Skin epidermis (tissue), 12 donors: ENCODE results near the gene ACSS1.

Source experiments
- H3K27ac ChIP-seq, 21 experiments: fragments of 200-600 bp; sonication (generic) in 11 of 21; one replicate each; pipeline ENCODE4 v1.5.0; 2020; ENCODE audit warnings: mild to moderate bottlenecking in 3 of 21, inconsistent platforms in 2 of 21, moderate library complexity in 2 of 21
- H3K4me3 ChIP-seq, 7 experiments: fragments of 200-600 bp; sonication (generic) in 2 of 7; one replicate each; pipeline ENCODE4 v1.5.0; 2020; ENCODE audit warnings: inconsistent platforms in 2 of 7, mild to moderate bottlenecking in 2 of 7, moderate library complexity in 1 of 7

Gene ACSS1

DNA sequence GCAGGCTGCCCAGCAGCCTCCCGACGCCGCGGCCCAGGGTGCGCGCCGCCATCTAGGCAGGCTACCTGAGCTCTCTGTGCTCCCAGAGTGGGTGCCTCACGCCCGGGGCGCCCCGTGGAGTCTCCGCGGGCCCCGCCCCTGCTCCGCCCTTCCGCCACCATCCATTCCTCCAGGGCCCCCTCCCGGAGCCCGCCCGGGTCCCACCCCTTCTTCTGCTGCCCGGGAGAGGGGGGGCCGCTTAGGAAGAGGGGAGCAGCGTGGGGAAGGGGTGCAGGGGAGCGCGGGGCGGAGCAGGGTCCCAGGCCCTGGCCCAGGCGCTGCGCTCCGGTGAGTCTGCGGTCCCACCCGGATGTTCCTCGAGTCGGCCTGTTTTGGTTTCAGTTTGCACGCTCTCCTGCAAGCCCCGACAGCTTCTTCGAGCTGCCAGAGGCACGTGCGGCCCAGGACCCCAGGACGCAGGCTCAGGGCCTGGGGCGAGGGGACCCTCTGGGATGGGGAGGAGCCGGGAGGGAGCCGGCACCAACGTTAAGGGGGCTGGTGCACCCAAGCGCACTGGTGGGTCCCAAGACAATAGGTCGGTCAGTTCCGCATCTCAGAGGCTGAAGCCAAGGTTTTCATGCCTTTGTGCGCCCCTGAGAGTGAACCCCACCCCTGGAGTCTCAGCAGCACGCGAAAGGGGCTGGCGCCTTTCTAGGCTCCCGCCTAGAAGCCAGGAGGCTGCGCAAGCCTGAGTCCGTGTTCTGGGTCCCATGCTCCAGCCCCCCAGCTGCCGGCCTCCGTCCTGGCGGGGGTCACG, at the start of gene ACSS1:
TSS of gene ACSS1 (minus strand) at position 89 of the 796 bp plus-strand sequence. CDS start at position 52, 37 bp downstream.
- Histone ChIP-seq H3K4me3 (peak within 1 kb of the TSS; percentile 60 to 89 (median 71)), H3K27ac (peak within 1 kb of the TSS; percentile 69 to 95 (median 89))

DNA sequence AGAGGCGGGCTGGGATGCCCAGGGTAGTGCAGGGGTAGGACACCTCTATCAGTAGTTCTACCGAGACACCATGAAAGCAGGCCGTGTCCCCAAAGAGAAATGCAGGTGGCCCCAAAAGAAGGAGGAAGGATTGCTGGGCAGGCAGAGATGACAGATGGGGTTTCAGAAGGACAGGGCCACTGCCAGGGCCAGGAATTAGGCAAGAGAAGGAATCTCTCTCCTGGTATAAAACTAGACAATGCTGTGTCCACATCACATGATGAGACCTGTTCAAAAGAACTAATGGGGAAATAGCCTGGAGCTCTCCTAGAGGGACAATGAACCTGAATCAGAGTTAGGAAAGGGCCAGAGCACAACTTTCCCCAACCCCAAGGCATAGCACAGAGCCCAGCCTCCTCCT, 45.6 kb upstream of the ACSS1 start:
- no peak overlapping the region for H3K27ac ChIP-seq
- H3K4me3 ChIP-seq: no peak overlapping the region

DNA sequence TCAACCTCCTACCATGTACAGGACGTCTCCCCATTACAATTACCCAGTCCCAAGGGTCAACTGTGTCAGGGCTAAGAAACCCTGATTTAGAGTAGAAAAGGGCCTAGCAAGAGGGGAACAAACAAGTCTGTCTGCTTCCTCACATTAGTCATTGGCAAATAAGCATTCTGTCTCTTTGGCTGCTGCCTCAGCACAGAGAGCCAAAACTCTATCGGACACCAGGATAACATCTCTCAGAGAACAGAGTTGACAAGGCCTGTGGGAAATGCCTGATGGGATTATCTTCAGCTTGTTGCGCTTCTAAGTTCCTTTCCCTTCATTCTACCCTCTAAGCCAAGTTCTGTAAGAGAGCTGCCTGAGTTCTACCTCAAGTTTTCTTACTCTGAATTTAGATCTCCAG, 43.0 kb upstream of the ACSS1 start:
- no peak overlapping the region for H3K27ac ChIP-seq
- H3K4me3 ChIP-seq: no peak overlapping the region

DNA sequence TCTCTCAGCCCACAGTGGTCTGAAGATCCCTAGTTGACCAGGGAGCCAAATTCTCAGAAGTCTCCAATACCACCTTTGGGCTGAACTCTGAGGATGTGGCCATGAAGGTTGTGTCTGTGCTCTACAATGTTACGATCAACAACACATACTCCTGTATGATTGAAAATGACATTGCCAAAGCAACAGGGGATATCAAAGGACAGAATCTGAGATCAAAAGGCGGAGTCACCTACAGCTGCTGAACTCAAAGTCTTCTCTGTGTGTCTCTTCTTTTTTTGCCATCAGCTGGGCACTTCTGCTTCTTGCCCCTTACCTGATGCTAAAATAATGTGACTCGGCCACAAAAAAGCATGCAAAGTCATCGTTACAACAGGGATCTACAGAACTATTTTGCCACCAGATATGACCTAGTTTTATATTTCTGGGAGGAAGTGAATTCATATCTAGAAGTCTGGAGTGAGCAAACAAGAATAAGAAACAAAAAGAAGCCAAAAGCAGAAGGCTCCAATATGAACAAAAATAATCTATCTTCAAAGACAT, 41.7 kb upstream of the ACSS1 start:
- Histone ChIP-seq H3K27ac (no peak overlapping the region), H3K4me3 (no peak overlapping the region)

DNA sequence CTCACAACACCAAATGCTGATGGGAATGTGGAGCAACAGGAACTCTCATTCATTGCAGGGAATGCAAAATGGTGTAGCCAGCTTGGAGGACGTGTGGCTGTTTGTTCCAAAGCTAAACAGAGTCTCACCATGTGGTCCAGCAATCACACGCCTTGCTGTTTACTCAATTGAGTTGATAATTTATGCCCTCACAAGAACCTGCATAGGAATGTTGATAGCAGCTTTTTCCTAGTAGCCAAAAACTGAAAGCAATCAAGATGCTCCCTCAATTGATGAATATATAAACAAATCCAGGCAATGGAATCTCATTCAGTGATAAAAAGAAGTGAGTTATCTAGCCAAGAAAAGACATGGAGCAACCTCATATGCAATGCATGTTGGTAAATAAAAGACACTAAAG, 39.6 kb upstream of the ACSS1 start:
- no peak overlapping the region for H3K4me3 ChIP-seq
- no peak overlapping the region for H3K27ac ChIP-seq

DNA sequence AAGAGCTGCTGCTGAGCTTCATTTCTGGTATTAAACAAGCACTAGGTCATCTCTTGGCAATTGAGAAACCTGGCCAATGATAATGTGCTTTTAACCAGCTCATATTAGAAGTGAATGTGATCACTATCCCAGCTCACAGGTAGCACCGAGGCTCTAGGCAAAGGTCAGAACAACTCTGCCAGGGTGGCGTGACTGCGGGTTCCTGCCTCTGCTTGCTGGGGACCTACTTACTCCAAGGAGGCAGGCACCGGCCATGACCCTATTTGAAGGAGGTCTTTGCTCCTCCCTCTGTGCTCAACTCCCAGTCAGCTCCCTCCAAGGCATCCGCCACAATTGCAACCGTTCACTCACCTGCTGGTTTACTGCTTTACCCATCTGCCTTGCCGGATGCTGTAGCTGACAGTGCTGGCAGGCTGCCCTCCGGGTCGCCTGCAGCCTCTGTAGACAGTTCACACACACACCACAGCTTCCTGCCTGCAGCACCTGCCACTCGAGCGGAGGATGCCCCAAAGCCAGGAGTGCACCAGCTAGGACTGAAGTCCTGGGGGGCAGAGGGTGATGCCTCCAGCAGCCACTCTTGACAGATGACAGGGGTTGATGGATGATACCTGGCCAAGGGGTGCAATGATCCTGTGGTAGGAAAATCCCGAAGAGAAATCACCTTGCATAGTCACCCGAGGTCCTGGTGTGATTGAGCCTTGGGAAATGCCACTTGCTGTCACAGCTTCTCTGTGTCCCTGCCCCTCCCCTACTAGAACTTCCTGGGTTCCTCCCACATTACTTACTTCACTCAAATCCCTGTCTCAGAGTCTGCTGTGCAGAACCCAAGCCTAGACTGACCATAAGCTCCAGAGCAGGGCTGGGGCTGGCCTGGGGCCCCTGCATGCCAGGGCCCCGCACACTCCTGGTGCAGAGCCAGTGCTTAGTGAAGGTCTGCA, 32.8 kb upstream of the ACSS1 start:
- Histone ChIP-seq H3K4me3 (no peak overlapping the region), H3K27ac (peak overlapping the region in 6 of 21 experiments; percentile 1 to 69 (median 28))

DNA sequence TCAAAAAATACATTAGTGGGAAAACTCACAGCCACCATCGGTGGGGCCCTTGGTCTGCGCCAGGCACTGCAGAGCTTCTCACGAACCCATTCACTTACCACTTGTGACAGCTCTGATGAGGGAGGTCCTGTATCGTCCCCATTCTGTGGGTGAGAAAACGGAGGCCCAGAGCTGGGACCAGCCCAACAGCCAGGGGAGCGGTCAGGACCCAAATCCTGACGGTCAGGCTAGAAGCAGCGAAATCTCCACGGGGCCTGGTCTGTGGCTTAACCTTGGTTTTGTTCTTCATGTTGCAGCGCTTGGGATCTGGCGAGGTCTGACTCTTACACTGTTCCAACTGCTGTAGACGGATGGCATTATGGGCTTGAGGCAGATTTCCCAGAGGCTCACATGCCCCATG, 31.7 kb upstream of the ACSS1 start:
- no peak overlapping the region for H3K4me3 ChIP-seq
- peak overlapping the region in 2 of 21 experiments; percentile 29 to 32 for H3K27ac ChIP-seq

DNA sequence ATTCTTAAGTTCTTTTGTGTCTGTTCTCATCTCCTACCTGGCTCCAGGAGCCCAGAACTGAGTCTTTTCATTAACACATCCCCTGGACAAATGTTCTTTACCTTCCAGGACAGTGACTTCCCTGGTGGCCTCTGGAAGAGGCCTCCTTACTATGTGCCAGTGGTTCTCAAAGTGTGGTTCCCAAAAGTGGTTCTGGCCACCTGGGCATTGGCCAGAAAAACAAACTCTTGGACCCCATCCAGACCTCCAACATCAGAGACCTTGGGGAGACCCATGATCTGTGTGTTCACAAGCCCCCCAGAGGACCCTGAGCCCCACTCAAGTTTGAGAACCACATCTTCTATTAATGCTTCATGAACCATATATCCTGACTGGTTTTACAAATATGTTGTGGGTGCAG, 31.2 kb upstream of the ACSS1 start:
- H3K4me3 ChIP-seq: no peak overlapping the region

DNA sequence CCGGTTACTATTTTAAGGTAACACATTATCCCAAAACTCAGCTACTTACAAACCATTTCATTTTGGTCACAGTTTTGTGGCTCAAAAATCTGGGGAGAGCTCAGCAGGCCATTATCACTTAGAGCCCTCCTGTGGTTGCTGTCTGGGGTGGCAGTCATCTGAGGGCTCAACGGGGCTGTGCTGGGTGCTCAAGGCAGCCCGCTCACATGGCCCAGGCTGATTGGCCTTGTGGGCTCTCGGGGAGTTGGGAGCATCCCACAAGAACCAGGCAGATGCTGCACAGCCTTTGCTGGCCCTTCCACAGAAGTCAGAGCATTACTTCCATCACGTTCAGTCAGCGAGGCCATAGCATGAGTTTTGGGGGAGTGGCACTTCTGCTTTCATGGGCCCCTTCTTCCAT, 30.3 kb upstream of the ACSS1 start:
- Histone ChIP-seq H3K27ac (no peak overlapping the region), H3K4me3 (no peak overlapping the region)

More for the DNA sequence above, 31.2 kb upstream of the ACSS1 start:
- H3K27ac ChIP-seq: no peak overlapping the region

DNA sequence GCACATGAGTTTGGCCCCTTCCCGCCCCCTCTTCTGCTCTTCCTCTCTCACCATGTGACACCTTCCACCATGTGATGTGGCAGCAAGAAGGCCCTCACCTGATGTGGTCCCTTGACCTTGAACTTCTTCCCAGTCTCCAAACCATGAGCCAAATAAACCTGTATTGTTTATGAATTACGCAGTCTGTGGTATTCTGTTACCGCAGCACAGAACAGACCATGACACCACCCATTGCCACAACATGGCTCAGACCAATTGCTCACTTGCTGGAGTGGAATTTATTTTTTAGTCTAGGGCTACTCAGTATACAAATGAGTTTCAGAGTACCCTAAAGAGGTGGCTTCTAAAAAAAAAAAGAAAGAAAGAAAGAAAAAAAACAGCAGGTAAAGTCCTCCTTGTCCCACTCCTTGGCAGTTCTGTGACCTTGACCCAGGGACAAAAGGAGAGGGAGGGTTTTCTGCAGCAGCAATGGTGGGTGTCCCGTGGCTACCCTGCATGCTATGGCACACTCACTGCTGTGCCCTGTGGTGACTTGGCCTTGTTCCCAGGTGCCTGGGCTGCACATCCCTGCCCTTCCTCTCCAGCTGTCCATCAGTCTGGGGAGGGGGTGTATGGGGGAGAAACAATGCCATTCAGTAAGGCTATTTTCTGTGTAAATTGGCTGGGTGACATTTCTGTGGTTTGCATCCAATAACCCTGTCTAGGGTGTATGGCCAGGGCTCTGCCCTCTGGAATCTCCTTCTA, 29.4 kb upstream of the ACSS1 start:
- Histone ChIP-seq H3K27ac (no peak overlapping the region), H3K4me3 (no peak overlapping the region)

DNA sequence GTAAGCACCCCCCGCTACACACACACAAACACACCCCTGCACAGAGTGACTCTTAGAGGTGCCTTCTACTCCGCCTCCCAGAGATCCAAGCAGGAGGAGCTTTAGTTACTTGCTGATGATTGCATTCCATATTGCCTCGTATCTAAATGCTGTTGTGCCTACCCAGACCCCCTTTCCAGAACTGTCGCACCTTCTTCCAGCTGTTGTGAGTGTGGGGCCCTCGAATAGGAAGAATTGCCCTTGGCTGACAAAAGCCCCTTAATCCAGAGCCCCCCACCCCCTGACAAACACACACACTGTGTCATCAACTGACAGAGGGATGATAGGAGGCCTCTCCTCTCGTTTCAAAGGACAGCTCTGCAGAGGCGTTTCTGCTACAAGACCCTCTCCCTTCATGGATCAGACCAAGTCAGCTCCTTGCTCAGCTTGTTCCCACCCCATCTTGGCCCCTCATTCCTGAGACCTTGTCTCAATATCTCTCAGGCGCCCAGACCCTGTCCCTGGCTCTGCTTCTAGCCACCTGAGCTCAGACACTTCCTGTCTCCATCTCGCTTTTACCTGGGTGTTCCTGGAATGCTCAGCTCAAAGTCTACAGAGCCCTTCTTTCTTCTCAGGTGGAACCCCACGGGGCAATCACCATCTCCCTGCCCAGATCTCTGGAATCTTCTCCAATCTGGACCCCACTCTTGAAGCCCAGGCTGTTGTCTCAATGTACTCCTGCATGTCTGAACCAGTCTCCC, 28.0 kb upstream of the ACSS1 start:
- no peak overlapping the region for H3K4me3 ChIP-seq
- H3K27ac ChIP-seq: no peak overlapping the region

DNA sequence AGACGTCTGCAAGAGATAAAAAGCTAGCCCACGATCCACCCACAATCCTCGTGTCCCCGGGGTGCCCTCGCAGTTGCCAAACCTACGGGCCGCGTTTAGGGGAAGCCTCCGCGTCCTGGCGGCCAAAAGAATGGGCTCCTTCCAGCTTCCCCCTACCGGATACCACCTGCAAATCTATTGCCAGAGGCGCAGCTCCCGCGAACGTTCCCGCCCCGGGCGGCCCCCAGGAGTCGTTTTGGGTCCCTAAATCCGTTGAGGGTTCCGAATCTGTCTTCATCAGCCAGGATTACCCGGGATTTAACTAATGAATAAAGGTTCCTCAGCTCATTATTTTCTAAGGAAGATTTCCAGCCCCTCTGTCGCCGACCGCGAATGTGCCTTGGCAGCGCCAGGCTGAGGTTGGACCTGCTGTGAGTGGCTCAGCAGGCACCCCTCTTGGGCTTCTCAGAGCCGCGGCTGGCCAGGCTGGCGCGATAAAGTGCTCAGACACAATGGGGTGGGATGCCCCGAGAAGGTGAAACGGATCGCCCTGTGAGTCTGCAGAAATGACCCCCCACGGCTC, 26.8 kb upstream of the ACSS1 start:
- H3K4me3 ChIP-seq: peak overlapping the region in 1 of 7 experiments; percentile 1
- no peak overlapping the region for H3K27ac ChIP-seq

DNA sequence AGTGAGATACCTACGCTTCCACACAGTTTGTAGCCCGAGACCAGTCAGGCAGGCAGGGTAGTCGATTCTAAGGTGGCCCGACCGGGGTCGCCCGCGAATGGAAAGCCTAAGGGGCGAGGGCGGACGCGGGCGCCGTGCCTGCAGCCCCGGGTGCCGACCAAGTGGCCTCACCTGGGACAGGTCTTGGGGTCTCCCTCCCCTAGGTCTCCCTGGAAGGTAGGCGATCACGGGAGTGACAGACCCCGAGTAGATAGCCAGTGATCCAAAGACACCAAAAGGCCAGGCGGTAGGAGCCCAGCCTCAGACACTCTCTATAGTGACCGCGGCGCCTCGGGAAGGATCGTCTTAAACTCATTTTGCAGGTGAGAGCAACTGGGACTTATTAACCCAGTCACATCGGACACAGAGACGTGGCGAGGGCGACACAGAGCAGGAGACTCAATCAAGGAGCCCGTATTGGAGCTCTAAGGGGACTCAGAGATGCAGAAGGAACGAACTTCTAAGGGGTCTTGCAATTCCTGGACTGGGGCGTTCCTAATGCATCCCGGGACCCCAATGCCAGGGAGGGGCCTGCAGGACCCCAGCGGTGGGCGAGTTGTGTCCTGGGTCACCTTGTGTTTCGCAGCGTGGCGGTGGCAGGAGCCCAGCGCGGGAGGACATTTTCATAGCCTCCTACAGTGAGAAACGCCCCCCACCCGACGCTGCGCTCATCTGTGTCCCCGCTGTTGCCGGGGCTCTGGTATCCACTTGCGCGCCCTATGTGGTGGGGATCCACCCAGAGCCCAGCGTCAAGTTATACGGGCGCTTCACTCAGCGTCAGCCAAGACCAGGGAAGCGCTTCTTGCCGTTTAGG, 26.1 kb upstream of the ACSS1 start:
- H3K4me3 ChIP-seq: peak overlapping the region in 1 of 7 experiments; percentile 1
- H3K27ac ChIP-seq: no peak overlapping the region

DNA sequence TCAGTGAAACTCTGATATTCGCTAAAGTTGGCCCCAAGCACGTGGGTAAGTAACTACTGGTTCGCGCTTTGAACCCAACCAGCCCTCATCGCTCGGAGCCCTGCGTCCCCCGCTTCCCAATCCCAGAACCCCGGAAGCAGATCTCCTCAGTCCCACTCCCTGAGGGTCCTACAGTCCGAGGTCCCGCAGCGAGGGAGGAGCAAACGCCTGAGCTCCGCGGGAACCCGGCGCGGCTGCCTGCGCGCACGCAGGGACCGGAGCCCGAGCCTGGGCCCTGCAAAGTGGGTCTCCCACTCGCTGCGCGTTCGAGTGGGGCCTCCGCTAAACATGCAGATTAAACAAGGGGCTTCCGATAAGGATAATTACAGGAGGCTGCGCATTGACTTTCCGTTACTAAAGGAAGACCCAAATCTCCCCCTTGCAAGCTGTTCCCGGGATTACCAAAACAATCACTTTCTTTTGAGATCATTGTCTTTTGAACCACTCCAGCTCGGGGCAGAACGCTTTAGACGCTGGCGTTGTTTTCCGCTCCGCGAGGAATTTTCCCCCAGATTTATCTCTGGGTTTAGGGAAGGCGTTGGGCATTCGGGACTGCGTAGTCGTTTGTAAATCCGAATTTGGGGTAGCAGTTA, 25.3 kb upstream of the ACSS1 start:
- H3K4me3 ChIP-seq: no peak overlapping the region
- no peak overlapping the region for H3K27ac ChIP-seq

DNA sequence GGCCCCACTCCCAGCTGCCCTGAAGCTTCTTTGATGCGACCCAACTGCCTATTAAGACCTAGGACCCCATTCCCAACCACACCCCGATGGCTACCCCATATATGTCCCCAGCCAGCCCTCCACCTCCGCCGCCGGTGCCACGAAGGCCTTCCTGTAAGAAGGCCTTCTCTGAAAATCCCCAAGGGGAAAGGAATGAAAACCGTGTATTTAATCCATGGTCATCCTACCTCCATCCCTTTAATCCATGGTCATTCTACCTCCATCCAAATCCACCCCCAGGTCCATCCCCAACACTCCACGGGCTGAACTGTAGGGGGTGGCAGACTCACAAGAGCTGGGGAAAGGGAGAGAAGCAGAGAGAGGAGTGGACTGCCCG, 24.5 kb upstream of the ACSS1 start:
- no peak overlapping the region for H3K27ac ChIP-seq
- H3K4me3 ChIP-seq: no peak overlapping the region

DNA sequence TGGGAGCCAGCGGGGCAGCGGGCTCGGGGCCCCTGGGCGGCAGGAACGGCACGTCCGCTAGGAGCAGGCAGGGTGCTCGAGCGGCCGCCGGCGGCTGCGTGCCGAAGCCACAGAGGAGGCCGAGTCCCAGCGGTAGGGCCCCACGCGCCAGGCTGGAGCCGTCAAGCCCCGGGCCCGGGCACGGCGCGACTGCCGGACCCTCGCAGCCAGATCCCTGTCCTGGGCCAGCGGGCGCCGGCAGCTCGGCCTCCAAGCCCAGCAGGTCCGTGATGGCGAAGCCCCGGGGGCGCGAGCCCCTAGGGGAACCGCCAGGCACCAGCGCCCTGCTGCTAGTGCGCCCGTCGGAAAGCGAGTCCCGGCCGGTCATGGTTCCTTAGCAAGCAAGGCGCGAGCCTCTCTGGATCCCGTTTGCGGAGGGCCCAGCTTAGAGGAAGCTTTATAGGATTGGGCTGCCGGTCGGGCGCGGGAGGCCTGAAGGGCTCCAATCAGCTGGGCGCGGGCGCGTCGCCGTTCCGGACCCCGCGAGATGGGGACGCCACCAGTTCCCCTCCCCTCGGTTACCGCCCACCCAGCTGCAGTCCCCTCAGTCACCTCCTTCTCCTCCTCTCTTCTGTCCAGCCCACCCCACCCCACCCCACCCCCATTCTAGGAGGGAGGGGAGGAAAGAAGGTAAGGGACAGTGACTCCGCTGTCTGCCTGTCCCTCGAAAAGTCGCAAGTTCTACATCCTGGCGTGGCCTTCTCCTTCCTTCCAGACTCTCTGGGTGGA, 24.0 kb upstream of the ACSS1 start, which contains the start of gene VSX1:
TSS of gene VSX1 (minus strand) at position 412 of the 768 bp plus-strand sequence. CDS start at position 367, 45 bp downstream.
- Histone ChIP-seq H3K4me3 (no peak within 1 kb of the TSS), H3K27ac (no peak within 1 kb of the TSS)
